GM19043 (cell line): Measurements from ENCODE around the gene TSPAN18.

Source experiments
- ATAC-seq: cut with Tn5 transposase; IDR thresholded peaks from one replicate; pipeline ENCODE4 v1.9.1; 2021; ENCODE audit warnings: low read depth; ENCODE audit not compliant: unreplicated experiment

The TSPAN18 gene

GRCh38 chr11:44858796-44859527 is 132.2 kb downstream of the TSPAN18 start:
- ATAC-seq, result no peak

GRCh38 chr11:44859528-44859925 is 132.8 kb downstream of the TSPAN18 start:
- no peak for ATAC-seq

DNA sequence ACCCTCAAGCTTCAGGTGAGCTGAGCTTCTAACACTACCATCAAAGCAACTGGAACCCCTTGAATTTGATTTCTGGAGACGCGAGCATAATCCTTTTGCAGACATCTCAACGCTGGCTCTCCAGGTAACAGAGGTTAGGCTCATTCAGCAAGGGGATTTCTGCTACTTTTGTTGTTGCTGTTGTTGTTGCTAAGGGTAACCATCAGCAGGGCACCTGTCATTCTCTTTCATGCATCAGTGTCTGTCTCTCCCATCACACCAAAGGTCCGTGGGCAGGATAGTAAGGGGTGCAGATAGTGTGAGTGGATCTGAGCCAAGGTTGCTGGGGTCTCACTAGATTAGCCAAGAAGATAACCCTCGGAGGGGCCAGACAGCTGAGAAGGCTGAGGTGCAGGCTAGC is 133.6 kb downstream of the TSPAN18 start:
- no peak for ATAC-seq

DNA sequence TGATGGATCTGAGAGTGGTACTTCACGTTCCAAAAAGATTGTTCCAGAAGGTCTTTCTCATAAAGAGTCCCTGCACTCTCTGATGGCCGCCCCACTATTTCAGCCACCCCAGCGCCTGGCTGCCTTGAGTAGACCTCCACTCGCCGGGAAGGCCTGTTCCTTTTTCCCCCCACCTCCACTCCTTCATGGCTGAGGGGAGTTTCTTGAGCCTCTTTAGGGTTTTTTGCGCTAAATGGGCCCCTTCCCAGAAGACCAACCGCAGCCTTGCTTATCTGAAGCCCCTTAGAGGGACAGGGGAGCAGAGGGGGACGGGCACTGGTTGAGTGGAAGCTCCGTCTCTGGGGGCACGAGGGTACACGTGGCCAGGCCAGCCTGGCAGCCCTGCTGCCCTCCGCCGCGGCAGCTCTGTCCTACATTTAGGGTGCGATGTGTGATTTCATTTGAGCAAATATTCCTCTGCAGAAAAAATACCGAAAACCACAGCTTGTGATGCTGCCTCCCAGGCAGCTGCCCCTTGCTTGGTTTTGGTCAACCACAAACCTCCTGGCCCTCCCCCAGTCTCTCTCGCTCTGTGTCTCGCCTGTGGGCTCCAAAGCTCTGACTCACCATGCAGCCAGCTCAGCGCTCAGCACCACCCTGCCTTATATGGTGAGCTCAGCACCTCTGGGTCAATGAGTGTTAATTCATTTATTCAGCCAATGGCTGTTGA is 135.2 kb downstream of the TSPAN18 start:
- peak; percentile 100 for ATAC-seq

DNA sequence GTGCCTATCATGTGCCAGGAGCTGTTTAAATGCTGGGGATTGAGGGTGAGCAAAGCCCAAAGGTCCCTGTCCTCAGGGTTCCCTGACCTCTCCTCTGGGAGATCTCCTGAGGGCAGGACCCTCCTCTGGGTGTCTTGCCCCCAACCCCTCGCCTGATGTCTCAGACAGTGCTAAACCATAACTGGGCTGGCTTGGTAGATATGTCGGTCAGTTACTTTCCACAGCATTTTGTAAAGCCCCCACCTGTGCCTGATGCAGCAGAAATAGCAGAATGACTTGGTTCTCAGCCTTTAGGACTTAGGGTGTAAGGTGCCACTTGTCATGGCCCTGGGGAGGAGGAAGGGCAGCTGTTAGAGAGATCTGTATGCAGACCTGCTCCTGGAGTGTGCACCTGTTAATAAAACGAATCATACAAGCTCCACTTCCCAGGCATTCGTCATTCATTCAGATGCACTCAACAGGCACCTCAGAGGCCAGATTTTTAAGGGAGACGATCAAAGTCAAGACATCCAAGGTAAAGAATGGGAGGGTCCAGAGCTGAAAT is 135.9 kb downstream of the TSPAN18 start:
- no peak for ATAC-seq

GRCh38 chr11:44863231-44863630 is 136.5 kb downstream of the TSPAN18 start:
- no peak for ATAC-seq

DNA sequence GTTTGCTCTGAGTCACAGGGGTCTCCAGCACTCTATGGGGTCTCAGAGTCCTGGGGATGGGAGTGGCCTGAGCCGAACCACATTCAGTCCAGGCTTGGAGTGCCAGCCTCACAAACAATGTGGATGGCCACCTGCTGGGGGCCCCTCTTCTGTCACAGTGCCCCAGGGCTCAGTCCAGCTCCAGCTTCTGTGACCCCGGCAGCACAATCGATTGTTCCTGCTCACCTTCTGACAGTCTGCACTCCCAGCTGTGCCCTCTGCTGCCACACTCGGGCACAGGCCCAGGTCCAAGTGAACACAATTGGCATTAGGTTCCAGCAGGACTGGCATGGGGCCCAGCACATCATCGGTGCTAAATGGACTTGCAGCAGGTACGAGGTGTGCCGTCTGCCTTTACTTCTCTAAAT is 139.1 kb downstream of the TSPAN18 start:
- no peak for ATAC-seq

- no peak for ATAC-seq
These were observed 139.5 kb downstream of the TSPAN18 start for GRCh38 chr11:44866286-44866685.

GRCh38 chr11:44868021-44868420 is 141.3 kb downstream of the TSPAN18 start:
- no peak for ATAC-seq

- no peak for ATAC-seq
These were observed 142.0 kb downstream of the TSPAN18 start for GRCh38 chr11:44868455-44869421.

DNA sequence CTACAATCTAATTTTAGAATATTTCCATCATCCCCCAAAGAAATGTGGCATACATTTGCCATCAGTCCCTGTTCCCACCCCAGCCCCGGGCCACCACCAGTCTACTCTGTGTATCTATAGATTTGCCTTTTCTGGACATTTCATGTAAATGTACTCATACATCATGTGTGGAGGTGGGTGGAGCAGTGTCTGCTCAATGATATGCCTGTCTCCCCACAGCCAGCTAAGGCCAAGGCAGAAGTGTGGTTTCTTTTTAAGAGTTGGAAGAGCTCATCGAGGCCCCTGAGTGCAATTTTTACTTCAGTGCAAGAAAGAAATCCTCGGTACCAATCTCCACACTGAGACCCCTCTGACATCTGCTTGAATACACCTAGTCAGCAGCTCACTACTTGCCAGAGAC is 143.4 kb downstream of the TSPAN18 start:
- no peak for ATAC-seq

DNA sequence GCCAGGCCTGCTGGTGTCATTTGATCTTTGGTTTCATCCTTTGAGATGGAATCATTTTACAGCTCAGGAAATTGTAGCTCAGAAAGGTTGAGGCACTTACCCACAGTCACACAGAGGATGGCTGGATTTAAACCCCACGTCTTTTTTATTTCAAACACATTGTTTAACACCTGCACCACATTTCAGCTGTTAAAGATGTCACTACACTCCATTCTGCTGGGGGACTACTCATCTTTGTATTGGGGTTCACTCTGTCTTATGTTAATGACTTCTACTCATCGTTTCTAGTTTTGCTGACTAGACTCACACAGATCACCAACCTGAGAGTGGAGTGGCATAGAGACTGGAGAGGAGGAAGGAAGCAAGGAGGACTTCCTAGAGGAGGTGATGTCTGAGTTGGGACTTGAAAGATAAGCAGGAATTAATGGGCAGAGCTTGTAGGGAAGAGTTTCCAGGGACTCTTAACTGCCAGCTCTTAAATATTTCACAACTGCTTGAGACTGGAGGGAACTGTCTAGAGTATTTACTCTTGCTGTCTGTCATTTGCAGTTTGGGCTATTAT is 143.9 kb downstream of the TSPAN18 start:
- ATAC-seq, result no peak

DNA sequence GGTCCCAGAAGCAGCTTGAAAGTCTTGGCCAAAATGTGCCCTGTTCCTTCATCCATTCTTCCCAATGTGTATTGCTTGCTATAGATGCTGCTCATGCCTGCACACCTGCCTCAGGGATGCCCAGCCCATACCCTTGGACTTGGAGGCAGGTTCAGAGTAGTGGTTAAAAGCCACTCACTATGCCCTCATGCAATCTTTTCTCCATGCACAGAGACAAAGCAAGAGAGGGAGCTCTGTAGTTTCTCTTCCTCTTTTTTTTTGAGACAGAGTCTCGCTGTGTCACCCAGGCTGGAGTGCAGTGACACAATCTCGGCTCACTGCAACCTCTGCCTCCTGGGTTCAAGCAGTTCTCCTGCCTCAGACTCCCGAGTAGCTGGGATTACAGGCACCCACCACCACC is 144.9 kb downstream of the TSPAN18 start:
- peak; percentile 82 for ATAC-seq

- ATAC-seq, result no peak
These were observed 145.8 kb downstream of the TSPAN18 start for GRCh38 chr11:44872556-44872955.

GRCh38 chr11:44873537-44873936 is 146.8 kb downstream of the TSPAN18 start:
- ATAC-seq, result no peak

DNA sequence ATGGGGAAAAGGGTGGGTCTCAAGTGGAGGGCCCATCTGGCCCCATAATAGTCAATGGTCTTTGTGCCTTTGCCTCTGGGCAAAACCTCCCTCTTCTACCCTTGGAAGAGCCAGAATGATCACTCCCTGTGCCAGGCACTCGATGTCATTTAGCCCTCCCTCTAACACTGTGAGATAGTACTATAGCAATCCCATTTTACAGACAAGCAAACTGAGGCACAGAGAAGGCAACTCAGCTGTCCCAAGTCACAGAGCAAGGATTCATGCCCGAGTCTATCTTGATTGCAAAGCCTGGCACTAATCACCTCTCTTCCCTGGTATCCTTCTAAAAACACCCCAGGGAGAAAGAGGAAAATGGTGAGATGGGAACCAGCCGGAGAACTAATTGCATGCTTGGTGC is 147.5 kb downstream of the TSPAN18 start:
- no peak for ATAC-seq

DNA sequence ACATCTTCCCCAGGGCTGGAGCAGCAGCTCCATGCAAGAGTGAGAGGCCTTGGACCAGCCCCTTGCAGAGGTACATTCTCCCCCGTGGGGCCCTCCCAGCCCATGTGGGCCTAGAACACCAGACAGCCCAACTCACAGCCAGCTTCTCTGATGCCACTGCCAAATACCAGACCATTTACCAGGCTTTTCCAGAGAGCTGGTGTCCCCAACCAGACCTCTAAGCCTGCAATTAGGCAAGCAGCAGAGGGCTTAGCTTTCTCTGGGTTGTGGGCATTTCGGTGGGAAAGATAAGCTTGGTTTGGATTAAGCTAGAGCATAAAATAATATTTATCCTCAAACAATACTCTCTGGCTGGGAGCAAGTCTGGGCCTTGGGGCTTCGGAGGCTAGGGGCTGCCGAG is 148.3 kb downstream of the TSPAN18 start:
- ATAC-seq, result no peak

GRCh38 chr11:44876194-44876723 is 149.5 kb downstream of the TSPAN18 start:
- ATAC-seq, result no peak

- ATAC-seq, result no peak
These were observed 150.1 kb downstream of the TSPAN18 start for GRCh38 chr11:44876906-44877305.
